ENCODE data around the gene SLCO4C1. TPM values are rescaled to one million over a fixed set of nuclear protein-coding genes. Genes with fewer than 3 reads are reported as not detected.

The SLCO4C1 gene
- total RNA-seq (2022; extraction: Qiagen RNA extraction; ENCODE audit: low read depth) = 0.01 TPM in 1 of 5 replicates, not detected in the others

GRCh38 chr5:102296178-102296817, at the start of gene SLCO4C1:
Gene SLCO4C1 (minus strand): TSS chr5:102296284. CDS start chr5:102296262, 22 bp downstream.

Other genes with a start within 250 kb of the SLCO4C1 start
- gene SLCO6A1, start 202.7 kb upstream of the SLCO4C1 start, total RNA-seq (2022; extraction: Qiagen RNA extraction; ENCODE audit: low read depth) = not detected in 5 replicates